Measurements from ENCODE around the gene CORO7. TPM values are rescaled to one million over a fixed set of nuclear protein-coding genes. Genes with fewer than 3 reads are reported as not detected.

Gene CORO7
- total RNA-seq, 1 donor from 2014 or later = 30.9 TPM

DNA sequence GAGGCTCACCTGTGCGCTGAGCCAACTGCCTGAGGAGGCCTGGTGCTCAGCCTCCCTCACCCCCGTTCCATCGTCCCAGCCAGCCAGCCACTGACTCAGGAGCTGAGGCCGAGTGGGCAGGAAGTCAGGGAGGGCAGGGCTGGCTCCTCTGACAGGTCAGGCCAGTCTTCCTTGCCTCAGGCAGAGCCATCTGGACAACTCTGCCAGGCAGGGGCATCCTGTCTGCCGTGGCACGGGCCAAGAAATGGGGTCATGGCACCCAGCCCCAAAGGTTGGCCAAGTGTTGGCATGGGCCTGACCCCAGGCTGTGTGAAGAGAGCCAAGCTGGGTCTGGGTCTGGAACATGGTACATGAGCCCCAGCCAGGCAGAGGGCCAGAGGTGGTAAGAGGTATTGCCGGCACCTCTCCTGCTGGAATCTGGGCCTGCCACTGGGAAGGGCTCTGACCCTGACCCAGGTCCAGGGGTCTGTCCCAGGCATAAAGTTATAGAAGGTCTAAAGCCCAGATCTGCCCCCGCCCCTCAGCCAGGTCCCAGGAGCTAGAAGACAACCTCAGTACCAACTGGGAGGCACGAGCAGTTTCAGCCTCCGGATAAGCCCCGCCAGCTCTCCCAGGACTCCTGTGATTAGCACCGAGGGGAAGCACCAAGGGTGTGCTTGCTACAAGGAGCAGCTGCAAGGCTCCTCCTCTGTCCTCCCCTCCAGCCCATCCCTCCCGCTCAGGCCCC is 47.2 kb downstream of the CORO7 start:
- TF ChIP-seq, protein P1, sequence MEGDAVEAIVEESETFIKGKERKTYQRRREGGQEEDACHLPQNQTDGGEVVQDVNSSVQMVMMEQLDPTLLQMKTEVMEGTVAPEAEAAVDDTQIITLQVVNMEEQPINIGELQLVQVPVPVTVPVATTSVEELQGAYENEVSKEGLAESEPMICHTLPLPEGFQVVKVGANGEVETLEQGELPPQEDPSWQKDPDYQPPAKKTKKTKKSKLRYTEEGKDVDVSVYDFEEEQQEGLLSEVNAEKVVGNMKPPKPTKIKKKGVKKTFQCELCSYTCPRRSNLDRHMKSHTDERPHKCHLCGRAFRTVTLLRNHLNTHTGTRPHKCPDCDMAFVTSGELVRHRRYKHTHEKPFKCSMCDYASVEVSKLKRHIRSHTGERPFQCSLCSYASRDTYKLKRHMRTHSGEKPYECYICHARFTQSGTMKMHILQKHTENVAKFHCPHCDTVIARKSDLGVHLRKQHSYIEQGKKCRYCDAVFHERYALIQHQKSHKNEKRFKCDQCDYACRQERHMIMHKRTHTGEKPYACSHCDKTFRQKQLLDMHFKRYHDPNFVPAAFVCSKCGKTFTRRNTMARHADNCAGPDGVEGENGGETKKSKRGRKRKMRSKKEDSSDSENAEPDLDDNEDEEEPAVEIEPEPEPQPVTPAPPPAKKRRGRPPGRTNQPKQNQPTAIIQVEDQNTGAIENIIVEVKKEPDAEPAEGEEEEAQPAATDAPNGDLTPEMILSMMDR (IDR thresholded peaks at IDR 0.05) = no peak
- peak in 1 of 2 donors; percentile 42 for TF ChIP-seq POLR2AphosphoS5 (IDR thresholded peaks at IDR 0.05; ENCODE audit: insufficient read depth in 1 of 2, low read depth in 1 of 2)
- H3K27ac ChIP-seq = peak overlapping the region; percentile 91
- intact Hi-C loops (cut with DNase I) = no loop called here

DNA sequence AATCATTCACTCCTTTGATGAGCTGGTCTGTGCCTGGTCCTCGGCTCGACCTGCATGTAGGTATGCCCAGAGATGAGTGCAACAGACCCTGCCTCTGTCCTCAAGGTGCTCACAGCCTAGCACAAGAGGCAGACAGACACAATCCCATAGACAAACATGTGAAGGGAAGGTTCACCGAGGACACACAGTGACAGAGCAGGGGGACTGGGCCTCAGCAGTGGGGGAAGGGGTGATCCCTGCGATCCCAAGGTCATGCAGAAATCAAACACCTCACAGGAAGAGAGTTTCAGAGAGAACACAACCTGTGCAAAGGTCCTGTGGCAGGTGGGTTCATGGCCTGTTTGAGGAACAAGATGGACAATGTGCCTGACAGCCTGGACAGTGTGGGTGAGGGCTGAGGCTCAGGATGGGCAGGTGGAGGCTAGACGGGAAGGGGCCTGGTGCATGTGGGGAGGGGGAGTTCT is 49.0 kb downstream of the CORO7 start:
- Histone ChIP-seq H3K4me3 (no peak overlapping the region), H3K9me3 (no peaks in the 10 kb centered on the region), H3K27ac (no peak overlapping the region), H3K4me1 (peaks cover 33% of the 10 kb centered on the region), H3K27me3 (no peaks in the 10 kb centered on the region), H3K36me3 (peaks cover 0 to 13% of the 10 kb centered on the region in 2 donors)
- TF ChIP-seq POLR2AphosphoS5 (IDR thresholded peaks at IDR 0.05; ENCODE audit: insufficient read depth in 1 of 2, low read depth in 1 of 2) (no peak), POLR2A (IDR thresholded peaks at IDR 0.05) (no peak)
- TF ChIP-seq, protein P1 (IDR thresholded peaks at IDR 0.05) = no peak
- intact Hi-C loops (cut with DNase I) = no loop called here
- DNase-seq (ENCODE audit: extremely low spot score in 2 of 2) = no peak

More for the DNA sequence above, 47.2 kb downstream of the CORO7 start:
- no peaks in the 10 kb centered on the region for H3K9me3 ChIP-seq
- DNase-seq (ENCODE audit: extremely low spot score in 2 of 2) = no peak
- H3K4me3 ChIP-seq = no peak overlapping the region
- peaks cover 49% of the 10 kb centered on the region for H3K4me1 ChIP-seq
- no peaks in the 10 kb centered on the region for H3K27me3 ChIP-seq
- peaks cover 0 to 7% of the 10 kb centered on the region in 2 donors for H3K36me3 ChIP-seq

DNA sequence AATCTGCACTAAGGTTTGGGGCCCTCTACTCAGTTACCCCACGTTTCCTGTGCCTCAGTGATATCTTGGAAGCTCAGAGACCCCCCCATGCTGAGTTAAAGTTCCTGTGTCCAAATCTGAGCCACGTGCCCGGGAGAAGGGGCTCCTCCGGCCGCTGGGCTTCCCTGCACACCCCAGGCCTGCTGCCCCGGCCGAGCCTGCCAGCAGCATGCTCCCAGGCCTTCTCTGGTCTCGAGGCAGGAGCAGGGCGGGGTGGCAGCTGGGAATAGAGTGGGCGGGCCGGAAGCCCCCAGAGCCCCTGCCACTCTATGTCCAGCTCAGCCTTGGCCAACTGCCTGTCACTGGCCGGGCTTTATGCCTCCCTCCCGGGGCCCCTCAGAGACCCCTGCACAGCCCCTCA is 50.4 kb downstream of the CORO7 start:
- Histone ChIP-seq H3K9me3 (no peaks in the 10 kb centered on the region), H3K27ac (no peak overlapping the region), H3K4me1 (peaks cover 25% of the 10 kb centered on the region), H3K4me3 (no peak overlapping the region), H3K36me3 (peaks cover 0 to 13% of the 10 kb centered on the region in 2 donors), H3K27me3 (no peaks in the 10 kb centered on the region)
- TF ChIP-seq, protein P1 (IDR thresholded peaks at IDR 0.05) = no peak
- TF ChIP-seq POLR2A (IDR thresholded peaks at IDR 0.05) (no peak), POLR2AphosphoS5 (IDR thresholded peaks at IDR 0.05; ENCODE audit: insufficient read depth in 1 of 2, low read depth in 1 of 2) (no peak)
- DNase-seq (ENCODE audit: extremely low spot score in 2 of 2) = no peak
- intact Hi-C loops (cut with DNase I) = no loop called here

DNA sequence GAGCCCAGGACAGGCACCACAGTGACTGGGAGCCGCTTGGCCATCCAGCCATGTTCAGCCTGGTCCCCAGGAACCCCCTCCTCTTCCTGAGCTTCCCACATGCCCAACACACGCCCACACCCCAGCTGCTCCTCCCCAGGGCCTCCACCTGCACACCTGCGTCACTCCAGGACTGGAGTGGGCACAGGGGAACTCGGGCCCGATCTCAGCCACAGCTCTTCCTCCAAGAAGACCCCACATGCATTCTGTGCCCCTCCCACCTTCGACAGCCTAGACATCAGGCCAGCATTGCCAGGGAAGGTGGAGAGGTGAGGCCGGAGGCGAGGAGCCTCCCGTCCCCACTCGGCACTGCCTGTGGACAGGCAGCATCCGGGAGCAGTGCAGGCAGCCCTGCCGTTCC is 50.8 kb downstream of the CORO7 start:
- Histone ChIP-seq H3K4me3 (no peak overlapping the region), H3K4me1 (peaks cover 21% of the 10 kb centered on the region), H3K27me3 (no peaks in the 10 kb centered on the region), H3K27ac (no peak overlapping the region), H3K9me3 (no peaks in the 10 kb centered on the region), H3K36me3 (peaks cover 0 to 13% of the 10 kb centered on the region in 2 donors)
- DNase-seq (ENCODE audit: extremely low spot score in 2 of 2) = no peak
- TF ChIP-seq POLR2A (IDR thresholded peaks at IDR 0.05) = no peak
- TF ChIP-seq POLR2AphosphoS5 (IDR thresholded peaks at IDR 0.05; ENCODE audit: insufficient read depth in 1 of 2, low read depth in 1 of 2) = no peak
- TF ChIP-seq, protein P1 (IDR thresholded peaks at IDR 0.05) = no peak
- intact Hi-C loops (cut with DNase I) = no loop called here

DNA sequence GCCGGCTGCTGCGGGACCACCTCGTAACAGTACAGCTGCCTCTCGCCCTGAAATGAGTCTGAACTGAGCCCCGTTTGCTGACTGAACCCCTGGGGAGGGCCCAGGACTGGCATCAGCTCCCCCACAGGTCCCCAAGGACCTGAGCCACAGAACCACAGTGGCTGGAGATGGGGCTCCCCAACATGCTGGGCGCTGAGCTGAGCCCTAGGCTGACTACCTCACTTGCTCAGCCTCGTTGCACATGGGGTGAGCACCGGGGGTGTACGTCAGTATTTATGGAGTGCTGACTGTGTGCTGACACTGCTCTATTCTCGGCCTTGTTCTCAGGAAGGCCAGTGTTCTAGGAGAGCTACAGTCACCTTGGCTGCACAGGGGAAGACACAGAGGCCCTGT is 51.4 kb downstream of the CORO7 start:
- H3K36me3 ChIP-seq = peaks cover 0 to 13% of the 10 kb centered on the region in 2 donors
- no peak overlapping the region for H3K27ac ChIP-seq
- no peak overlapping the region for H3K4me3 ChIP-seq
- H3K4me1 ChIP-seq = peaks cover 15% of the 10 kb centered on the region
- H3K27me3 ChIP-seq = no peaks in the 10 kb centered on the region
- TF ChIP-seq POLR2A (IDR thresholded peaks at IDR 0.05) = no peak
- TF ChIP-seq, protein P1 (IDR thresholded peaks at IDR 0.05) = no peak
- TF ChIP-seq POLR2AphosphoS5 (IDR thresholded peaks at IDR 0.05; ENCODE audit: insufficient read depth in 1 of 2, low read depth in 1 of 2) = no peak
- intact Hi-C loops (cut with DNase I) = no loop called here
- DNase-seq (ENCODE audit: extremely low spot score in 2 of 2) = no peak
- H3K9me3 ChIP-seq = no peaks in the 10 kb centered on the region

Data from vagina (tissue), 2 donors.